ENCODE results near the gene RRM1.

DNA sequence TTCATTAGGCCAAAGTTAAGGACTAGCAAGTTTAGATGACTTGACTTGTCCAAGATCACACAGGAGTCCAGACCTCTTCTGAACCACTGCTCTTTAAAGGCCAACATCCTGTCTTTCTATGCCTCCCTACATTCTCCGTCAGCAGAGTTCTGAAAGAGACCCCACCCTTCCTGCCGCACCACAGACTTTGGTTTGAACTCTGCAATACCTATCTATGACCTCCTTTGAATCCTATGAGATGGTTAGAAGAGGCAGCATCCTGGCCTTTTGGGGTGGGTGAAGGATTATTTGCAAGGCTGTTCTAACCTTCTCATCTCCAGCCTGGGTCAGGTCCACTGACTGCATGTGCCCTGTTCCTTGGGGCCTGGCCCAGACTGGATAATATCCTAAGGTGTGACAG is 4.3 kb upstream of the RRM1 start:
- no peak for TF ChIP-seq REST (IDR thresholded peaks at IDR 0.05)
- no peak for TF ChIP-seq CTCF (IDR thresholded peaks at IDR 0.05; ENCODE audit: low read depth, low read length, missing input control)
- TF ChIP-seq, protein P1, sequence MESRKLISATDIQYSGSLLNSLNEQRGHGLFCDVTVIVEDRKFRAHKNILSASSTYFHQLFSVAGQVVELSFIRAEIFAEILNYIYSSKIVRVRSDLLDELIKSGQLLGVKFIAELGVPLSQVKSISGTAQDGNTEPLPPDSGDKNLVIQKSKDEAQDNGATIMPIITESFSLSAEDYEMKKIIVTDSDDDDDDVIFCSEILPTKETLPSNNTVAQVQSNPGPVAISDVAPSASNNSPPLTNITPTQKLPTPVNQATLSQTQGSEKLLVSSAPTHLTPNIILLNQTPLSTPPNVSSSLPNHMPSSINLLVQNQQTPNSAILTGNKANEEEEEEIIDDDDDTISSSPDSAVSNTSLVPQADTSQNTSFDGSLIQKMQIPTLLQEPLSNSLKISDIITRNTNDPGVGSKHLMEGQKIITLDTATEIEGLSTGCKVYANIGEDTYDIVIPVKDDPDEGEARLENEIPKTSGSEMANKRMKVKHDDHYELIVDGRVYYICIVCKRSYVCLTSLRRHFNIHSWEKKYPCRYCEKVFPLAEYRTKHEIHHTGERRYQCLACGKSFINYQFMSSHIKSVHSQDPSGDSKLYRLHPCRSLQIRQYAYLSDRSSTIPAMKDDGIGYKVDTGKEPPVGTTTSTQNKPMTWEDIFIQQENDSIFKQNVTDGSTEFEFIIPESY (IDR thresholded peaks at IDR 0.05) = no peak
- no peak for TF ChIP-seq HNF4A (conservative IDR thresholded peaks at IDR 0.05)
- no peak for TF ChIP-seq YY1 (IDR thresholded peaks at IDR 0.05)
- TF ChIP-seq, protein P2, sequence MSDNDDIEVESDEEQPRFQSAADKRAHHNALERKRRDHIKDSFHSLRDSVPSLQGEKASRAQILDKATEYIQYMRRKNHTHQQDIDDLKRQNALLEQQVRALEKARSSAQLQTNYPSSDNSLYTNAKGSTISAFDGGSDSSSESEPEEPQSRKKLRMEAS (IDR thresholded peaks at IDR 0.05) = no peak
- no peak for TF ChIP-seq GABPA (IDR thresholded peaks at IDR 0.05 in 1 of 2, conservative IDR thresholded peaks at IDR 0.05 in 1 of 2)
- TF ChIP-seq RAD21 (IDR thresholded peaks at IDR 0.05) = no peak
- TF ChIP-seq EGR1 (IDR thresholded peaks at IDR 0.05; ENCODE audit: low read depth in 2 of 2) = no peak
